Heart left ventricle (tissue), 13 donors: Measurements from ENCODE around the gene COMP.

Experiments
- POLR2A ChIP-seq, 2 donors: fragments of 450-650 bp; IDR thresholded peaks; one replicate each; pipeline ENCODE4 v1.6.1; 2017; ENCODE audit warnings: antibody characterized with exemption in 2 of 2, mild to moderate bottlenecking in 2 of 2, moderate library complexity in 2 of 2
- TF ChIP-seq, protein P1 (sequence below), 12 donors: fragments of 200-600 bp; sonication (generic) in 4 of 12; IDR thresholded peaks; one replicate each; pipeline versions ENCODE4 v1.5.0 to v1.8.0; 2018 to 2022; ENCODE audit warnings: antibody characterized with exemption in 12 of 12, mild to moderate bottlenecking in 5 of 12
- donor health status: ischemic (EF 13 %, LVEDD 7.1; RV severe dilation, severe dysfunction).
- donor health status: DM: no; HTN: yes; CAD: no.
- donor health status: DM: no; HTN: no; CAD: no.
- donor health status: ischemic (EF 25% LVEDD 6.9; RV normal size, moderate dysfunction).
- donor health status: ischemic (EF 25% LVEDD 5.7; RV mildly dilated, moderate dysfunction).
- donor health status: ischemic (EF 35%, LVEDD 5.7; RV mildly dilated, moderate dysfunction).
- donor health status: nonischemic (EF 11% LVEDD 7.7; RV severe dilation, severe dysfunction).
- donor health status: DM: yes; HTN: yes; CAD: no.
- donor health status: PGD.
- donor health status: ischemic (EF 29% LVEDD 5.4; RV normal size, mild dysfunction).
- donor health status: nonischemic (EF 23%, LVEDD 6.1; RV moderate dilation, normal function).

DNA sequence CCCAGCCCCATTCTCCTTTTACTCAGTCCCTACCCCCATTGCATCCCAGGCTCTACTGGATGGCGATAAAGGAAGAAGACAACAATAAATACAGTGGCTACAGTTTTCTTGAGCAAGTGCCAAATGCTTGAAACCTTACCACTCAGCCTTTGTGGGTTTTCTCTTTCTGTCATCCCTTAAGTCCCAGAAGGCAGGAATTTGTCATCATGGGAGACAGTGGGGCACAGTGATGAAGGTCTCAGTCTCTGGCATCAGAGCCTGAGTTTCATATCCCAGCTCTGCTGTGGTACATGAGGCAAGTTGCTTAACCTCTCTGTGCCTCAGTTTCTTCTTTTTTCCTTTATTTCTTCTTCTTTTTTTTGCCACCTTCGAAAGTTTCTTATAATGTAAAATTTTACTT lies 5.1 kb upstream of the COMP start:
- TF ChIP-seq, protein P1, sequence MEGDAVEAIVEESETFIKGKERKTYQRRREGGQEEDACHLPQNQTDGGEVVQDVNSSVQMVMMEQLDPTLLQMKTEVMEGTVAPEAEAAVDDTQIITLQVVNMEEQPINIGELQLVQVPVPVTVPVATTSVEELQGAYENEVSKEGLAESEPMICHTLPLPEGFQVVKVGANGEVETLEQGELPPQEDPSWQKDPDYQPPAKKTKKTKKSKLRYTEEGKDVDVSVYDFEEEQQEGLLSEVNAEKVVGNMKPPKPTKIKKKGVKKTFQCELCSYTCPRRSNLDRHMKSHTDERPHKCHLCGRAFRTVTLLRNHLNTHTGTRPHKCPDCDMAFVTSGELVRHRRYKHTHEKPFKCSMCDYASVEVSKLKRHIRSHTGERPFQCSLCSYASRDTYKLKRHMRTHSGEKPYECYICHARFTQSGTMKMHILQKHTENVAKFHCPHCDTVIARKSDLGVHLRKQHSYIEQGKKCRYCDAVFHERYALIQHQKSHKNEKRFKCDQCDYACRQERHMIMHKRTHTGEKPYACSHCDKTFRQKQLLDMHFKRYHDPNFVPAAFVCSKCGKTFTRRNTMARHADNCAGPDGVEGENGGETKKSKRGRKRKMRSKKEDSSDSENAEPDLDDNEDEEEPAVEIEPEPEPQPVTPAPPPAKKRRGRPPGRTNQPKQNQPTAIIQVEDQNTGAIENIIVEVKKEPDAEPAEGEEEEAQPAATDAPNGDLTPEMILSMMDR (IDR thresholded peaks at IDR 0.05), result no peak
- TF ChIP-seq POLR2A (IDR thresholded peaks at IDR 0.05), result no peak
